Stomach (tissue), 4 donors: ENCODE results near the gene BMP5.

Experiments
- POLR2AphosphoS5 ChIP-seq, 3 donors: sonication (generic); formaldehyde crosslinking; IDR thresholded peaks; one replicate each; pipeline ENCODE4 v1.6.1; 2016; ENCODE audit warnings: antibody characterized with exemption in 3 of 3
- TF ChIP-seq, protein P1 (sequence below), 7 experiments: fragments of 450-650 bp in 4 of 7; fragments of 200-600 bp in 3 of 7; sonication (generic) in 3 of 7; IDR thresholded peaks; one replicate each; pipeline ENCODE4 v1.5.1; 2016 to 2019; ENCODE audit warnings: antibody characterized with exemption in 7 of 7, control low read depth in 2 of 7, mild to moderate bottlenecking in 1 of 7

DNA sequence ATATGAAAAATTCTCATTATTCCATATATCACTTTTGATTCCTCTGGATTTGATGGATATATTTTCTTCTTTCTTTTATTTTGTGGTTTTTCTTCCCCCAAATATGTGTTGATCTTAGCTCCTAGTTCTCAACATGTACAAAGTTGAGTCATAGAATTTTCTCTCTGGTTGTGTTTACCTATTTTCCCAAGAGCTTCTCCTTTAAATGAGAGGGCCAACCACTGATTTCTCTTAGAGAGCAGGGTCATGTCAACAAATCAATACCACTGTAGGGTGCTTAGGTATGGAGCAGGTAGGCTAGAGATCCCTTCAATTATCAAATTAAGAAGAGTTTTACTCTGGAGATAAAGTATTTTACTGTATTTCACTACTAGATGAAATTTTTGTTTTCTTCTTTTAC, 145.7 kb downstream of the BMP5 start:
- TF ChIP-seq POLR2AphosphoS5 (IDR thresholded peaks at IDR 0.05) = no peak
- TF ChIP-seq, protein P1, sequence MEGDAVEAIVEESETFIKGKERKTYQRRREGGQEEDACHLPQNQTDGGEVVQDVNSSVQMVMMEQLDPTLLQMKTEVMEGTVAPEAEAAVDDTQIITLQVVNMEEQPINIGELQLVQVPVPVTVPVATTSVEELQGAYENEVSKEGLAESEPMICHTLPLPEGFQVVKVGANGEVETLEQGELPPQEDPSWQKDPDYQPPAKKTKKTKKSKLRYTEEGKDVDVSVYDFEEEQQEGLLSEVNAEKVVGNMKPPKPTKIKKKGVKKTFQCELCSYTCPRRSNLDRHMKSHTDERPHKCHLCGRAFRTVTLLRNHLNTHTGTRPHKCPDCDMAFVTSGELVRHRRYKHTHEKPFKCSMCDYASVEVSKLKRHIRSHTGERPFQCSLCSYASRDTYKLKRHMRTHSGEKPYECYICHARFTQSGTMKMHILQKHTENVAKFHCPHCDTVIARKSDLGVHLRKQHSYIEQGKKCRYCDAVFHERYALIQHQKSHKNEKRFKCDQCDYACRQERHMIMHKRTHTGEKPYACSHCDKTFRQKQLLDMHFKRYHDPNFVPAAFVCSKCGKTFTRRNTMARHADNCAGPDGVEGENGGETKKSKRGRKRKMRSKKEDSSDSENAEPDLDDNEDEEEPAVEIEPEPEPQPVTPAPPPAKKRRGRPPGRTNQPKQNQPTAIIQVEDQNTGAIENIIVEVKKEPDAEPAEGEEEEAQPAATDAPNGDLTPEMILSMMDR (IDR thresholded peaks at IDR 0.05) = no peak
